ENCODE data around the gene GPR35.

GRCh38 chr2:240593703-240594451, 31.4 kb upstream of the GPR35 start:
- TF ChIP-seq CTCF (IDR thresholded peaks at IDR 0.05; ENCODE audit: low read depth, low read length, missing input control) (no peak), RXRA (IDR thresholded peaks at IDR 0.05) (no peak), ATF3 (IDR thresholded peaks at IDR 0.05) (no peak), REST (IDR thresholded peaks at IDR 0.05) (no peak), RAD21 (IDR thresholded peaks at IDR 0.05) (no peak), YY1 (IDR thresholded peaks at IDR 0.05) (no peak), ZBTB33 (IDR thresholded peaks at IDR 0.05) (no peak), TAF1 (conservative IDR thresholded peaks at IDR 0.05) (no peak)
